C1 segment of cervical spinal cord (tissue), 14 donors: ENCODE measurements around the gene COA1.
"Not testable (repeated sequence)": the region's sequence is repeated elsewhere in the genome, so short reads cannot be mapped to it uniquely, and the experiment has no call there.

Experiments used
- DNase-seq, 14 donors: peaks; one replicate each; lab custom pipeline; 2025; lab: John Stamatoyannopoulos, UW

The COA1 gene

GRCh38 chr7:43758029-43758821, 28.9 kb upstream of the COA1 start, which contains the start of gene BLVRA:
Gene BLVRA (plus strand): TSS chr7:43758680. CDS start chr7:43771159, 12,479 bp downstream.
- peak in 10 of 14 donors; percentile 12 to 61 (median 38) for DNase-seq

- no peak for DNase-seq
Observed at GRCh38 chr7:43757073-43757720, 27.9 kb upstream of the COA1 start.

- no peak for DNase-seq
Observed at GRCh38 chr7:43756368-43757072, 27.2 kb upstream of the COA1 start.

- DNase-seq = no peak
Observed at GRCh38 chr7:43754596-43754995, 25.3 kb upstream of the COA1 start.

GRCh38 chr7:43753843-43754242, 24.5 kb upstream of the COA1 start:
- no peak for DNase-seq

- no peak for DNase-seq
Observed at GRCh38 chr7:43753271-43753810, 24.0 kb upstream of the COA1 start.

GRCh38 chr7:43752411-43752810, 23.1 kb upstream of the COA1 start:
- no peak for DNase-seq

- DNase-seq = no peak
Observed at GRCh38 chr7:43750016-43750887, 20.9 kb upstream of the COA1 start.

GRCh38 chr7:43749383-43749940, 20.1 kb upstream of the COA1 start:
- no peak for DNase-seq

GRCh38 chr7:43747328-43748105, 18.2 kb upstream of the COA1 start:
- DNase-seq = no peak

- DNase-seq = no peak
Observed at GRCh38 chr7:43742692-43743091, 13.4 kb upstream of the COA1 start.

- no peak for DNase-seq
Observed at GRCh38 chr7:43737467-43738127, 8.3 kb upstream of the COA1 start.

GRCh38 chr7:43735802-43736603, 6.7 kb upstream of the COA1 start:
- no peak for DNase-seq

- no peak for DNase-seq
Observed at GRCh38 chr7:43735403-43735801, 6.1 kb upstream of the COA1 start.

- DNase-seq = not testable (repeated sequence)
Observed at GRCh38 chr7:43734575-43735332, 5.4 kb upstream of the COA1 start.

- DNase-seq = not testable (repeated sequence)
Observed at GRCh38 chr7:43731494-43731893, 2.2 kb upstream of the COA1 start.

GRCh38 chr7:43729924-43730248, 563 bp upstream of the COA1 start:
- DNase-seq = no peak

- no peak for DNase-seq
Observed at GRCh38 chr7:43727494-43727893, 1.8 kb downstream of the COA1 start.
